VCaP (cell line): ENCODE results near the gene CHRM2.
A peak's percentile ranks its signal among the peaks of the same experiment; 100 is the strongest.
"Not testable (repeated sequence)": the region's sequence is repeated elsewhere in the genome, so short reads cannot be mapped to it uniquely, and the experiment has no call there.

Experiments
- H3K27ac ChIP-seq: fragments of 450-650 bp; 2 replicates; pipeline ENCODE4 v1.5.1; 2017
- CTCF ChIP-seq: fragments of 450-650 bp; conservative IDR thresholded peaks from 2 replicates; pipeline ENCODE4 v1.5.1; 2017; ENCODE audit warnings: mild to moderate bottlenecking, moderate library complexity

Gene CHRM2

GRCh38 chr7:136868496-136869000 lies at the start of gene CHRM2:
CHRM2 (plus strand) TSS chr7:136868652; CDS start chr7:137014866, 146,214 bp downstream.
- H3K27ac ChIP-seq, result no peak within 1 kb of the TSS
- no peak for TF ChIP-seq CTCF

- not testable (repeated sequence) for H3K27ac ChIP-seq
These were observed 37.1 kb upstream of the CHRM2 start for GRCh38 chr7:136831398-136831797.

- TF ChIP-seq CTCF, result no peak
These were observed 22.5 kb upstream of the CHRM2 start for GRCh38 chr7:136845899-136846465.

GRCh38 chr7:136847858-136848257 lies 20.6 kb upstream of the CHRM2 start:
- H3K27ac ChIP-seq, result no peak overlapping the region
- no peak for TF ChIP-seq CTCF

More at GRCh38 chr7:136845899-136846465, 22.5 kb upstream of the CHRM2 start:
- no peak overlapping the region for H3K27ac ChIP-seq

GRCh38 chr7:136853654-136854053 lies 14.8 kb upstream of the CHRM2 start:
- TF ChIP-seq CTCF, result no peak
- H3K27ac ChIP-seq, result peak overlapping the region; percentile 30

- no peak for TF ChIP-seq CTCF
- H3K27ac ChIP-seq, result no peak overlapping the region
These were observed 10.9 kb upstream of the CHRM2 start for GRCh38 chr7:136857573-136857972.

- no peak for TF ChIP-seq CTCF
- H3K27ac ChIP-seq, result no peak overlapping the region
These were observed 8.6 kb upstream of the CHRM2 start for GRCh38 chr7:136859803-136860202.

GRCh38 chr7:136865236-136865635 lies 3.2 kb upstream of the CHRM2 start:
- no peak for TF ChIP-seq CTCF

More at GRCh38 chr7:136865236-136865635, 3.2 kb upstream of the CHRM2 start:
- H3K27ac ChIP-seq, result no peak overlapping the region
